T-helper 1 cell (primary cell): Measurements from ENCODE around the gene KNSTRN.

Source experiments
- DNase-seq, 5 donors: peaks; one replicate each; pipeline ENCODE4 v3.0.0-alpha.2; 2012 to 2020

Gene KNSTRN

DNA sequence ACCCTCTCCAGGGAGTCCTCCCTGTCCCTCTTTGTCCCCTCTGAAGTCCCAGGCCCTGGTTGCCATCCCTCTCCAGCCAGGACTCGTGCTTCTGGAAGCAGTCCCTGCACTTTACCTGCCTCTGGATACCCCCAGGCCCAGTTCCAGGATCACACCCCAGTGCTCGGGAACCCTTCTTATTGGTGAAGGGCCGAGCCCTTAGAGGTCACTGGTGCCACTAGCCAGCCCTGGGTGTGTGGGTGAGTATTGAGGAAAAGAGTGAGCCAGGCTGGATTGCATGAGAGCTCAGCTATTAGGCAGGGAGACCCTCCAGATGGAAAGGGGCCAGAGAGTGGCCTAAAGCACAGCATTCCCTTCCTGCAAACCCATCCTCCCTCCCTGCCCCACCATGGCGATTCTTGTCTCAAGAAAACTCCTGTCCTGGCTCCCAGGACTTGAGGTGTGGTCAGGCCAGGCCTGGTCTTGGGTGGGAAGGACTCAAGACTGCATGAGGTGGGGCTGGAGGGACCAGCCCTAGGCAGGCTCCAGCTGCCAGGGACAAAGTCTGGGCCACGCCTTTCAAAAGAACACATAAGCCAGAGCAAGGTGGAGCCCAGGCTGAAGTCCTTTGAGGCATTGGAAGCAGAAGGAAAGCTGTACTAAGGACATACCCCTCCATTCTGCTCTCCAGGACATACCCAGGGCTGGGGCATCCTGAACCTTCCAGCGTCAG lies 36.5 kb upstream of the KNSTRN start:
- DNase-seq: no peak

- no peak for DNase-seq
These were observed 35.7 kb upstream of the KNSTRN start for GRCh38 chr15:40346579-40347558.

DNA sequence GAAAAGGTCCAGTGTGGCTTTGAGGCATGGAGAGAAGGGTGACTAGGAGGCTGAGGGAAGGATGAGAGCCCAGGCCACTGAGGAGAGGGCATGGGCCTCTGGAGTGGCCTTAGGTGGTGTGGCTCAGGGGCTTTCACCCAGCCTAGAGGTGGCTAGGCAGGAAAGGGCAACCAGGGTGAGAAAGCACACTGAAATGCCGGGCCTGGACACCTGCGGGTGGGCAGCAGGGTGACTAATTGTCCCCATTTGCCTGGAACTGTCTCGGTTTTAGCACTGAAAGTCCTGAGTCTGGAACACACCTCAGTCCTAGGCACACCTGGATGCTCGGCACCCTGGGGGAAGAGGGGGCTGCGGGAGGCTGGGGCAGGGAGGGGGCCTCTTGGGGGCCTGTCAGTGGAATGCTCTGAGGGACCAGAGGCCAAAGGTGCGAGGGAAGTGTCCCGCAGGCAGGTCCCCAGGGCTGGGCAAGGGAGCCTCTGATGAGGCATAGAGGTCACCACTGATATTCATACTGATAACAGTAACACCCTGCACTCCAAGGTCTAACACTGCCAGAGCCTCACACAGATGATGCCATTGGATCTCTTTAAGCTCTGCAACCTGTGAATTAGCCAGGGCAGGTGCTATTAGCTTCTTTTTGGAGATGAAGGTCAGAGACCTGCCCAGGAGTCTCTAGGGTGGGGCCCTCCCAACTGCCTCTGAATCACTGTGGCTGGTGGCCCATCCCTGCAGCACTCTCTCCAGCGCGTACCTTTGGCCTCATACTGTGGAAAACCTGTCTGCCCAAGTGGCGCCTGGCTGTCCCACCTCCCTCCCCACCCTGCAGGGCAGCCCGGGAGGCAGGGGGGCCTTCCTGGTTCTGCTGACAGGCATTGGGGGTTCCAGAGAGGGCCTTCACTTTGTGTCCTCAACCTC lies 34.7 kb upstream of the KNSTRN start:
- no peak for DNase-seq

DNA sequence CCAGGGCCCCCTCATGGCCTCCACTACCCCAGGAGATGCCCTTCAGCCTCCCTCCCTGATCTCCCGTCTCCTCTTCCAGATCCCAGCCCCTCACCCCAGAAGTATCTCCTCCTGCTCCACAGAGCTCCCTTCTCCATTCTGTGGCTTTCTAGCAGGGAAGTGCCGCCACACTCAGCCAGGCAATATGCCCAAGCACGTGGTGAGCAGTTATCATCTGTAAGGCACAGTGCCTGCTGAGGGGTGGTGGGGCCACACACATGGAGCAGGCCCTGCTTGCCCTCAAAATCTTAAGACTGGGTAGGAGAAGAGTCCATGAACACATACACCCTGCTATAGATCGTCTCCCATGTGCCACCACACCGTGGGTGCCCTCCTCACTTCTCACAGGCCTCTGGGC lies 34.0 kb upstream of the KNSTRN start:
- no peak for DNase-seq

- DNase-seq: no peak
These were observed 33.4 kb upstream of the KNSTRN start for GRCh38 chr15:40349163-40349562.

GRCh38 chr15:40352281-40352901 lies 30.1 kb upstream of the KNSTRN start:
- DNase-seq: no peak

DNA sequence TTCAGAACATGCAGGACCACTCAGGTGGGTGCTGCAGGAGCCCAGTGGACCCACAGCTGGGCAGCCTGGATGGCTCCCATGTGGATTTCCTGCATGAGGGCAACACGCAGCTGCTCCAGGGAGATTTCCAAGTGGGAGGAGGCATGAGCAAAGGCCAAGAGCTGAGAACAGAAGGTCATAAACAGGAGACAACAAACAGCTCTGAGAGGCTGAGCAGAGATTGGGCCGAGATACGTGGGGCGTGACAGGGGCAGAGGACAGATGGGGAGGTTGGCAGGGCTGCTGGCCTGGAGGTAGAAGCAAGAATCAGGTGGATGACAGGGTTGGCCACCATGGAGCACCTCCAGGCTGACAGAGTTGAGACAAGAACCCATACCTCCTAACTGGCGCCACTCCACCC lies 28.8 kb upstream of the KNSTRN start:
- DNase-seq: no peak

DNA sequence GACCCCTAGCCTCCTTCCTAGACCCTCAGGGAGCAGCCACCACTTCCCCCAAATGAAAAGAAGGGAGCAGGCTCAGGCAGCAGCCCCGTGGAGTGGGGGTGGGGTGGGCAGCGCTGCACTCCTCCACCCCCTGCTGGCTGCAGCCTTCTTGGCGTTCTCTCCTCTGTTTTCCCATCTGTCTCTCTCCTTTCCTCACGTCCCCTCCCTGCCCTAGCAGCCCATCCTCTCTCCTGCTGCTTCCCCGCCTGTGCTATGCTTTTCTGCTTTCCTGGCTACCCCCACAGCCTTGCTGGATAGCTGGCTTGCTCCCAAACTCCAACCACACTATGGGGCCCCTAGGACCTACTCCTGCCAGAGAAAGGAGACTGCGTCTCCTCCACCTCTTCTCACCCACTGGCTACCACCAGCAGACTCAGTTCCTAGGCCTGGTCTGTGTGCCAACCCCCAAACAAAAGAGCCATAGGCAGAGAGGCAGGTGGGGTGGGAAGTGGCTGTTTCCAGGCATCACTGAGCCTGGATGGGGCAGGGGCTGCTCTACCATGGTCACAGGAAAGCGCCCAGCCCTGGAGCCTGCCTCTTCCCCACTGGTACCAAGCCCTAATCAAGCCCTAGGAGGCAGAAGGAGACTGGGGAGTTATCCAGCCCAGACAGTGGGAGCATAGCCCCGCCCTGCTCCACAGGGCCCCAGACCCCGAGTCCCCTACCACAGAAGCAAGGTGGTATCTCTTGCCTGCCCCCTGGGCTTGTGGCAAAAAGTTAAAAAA lies 27.9 kb upstream of the KNSTRN start:
- no peak for DNase-seq

GRCh38 chr15:40355976-40356585 lies 26.4 kb upstream of the KNSTRN start:
- DNase-seq: no peak

DNA sequence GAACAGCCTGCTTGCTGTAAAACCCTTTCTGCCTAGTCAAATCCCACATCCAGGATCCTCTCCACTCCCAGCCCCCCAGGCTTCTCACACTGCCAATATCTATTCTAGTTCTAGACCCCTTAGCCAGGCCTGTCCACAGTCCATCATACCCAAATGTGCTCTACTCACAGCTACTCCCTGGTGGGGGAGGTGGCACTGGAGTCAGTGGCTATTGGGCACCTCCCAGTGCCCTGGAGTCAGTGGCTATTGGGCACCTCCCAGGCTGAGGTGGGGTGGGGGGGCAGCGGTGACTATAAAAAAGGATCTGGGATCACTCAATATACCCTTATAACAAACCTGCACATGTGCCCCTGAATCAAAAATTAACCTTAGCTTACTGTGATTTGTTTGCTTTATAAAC lies 25.3 kb upstream of the KNSTRN start:
- DNase-seq: no peak

- peak; percentile 82 to 92 (median 85) for DNase-seq
These were observed 24.6 kb upstream of the KNSTRN start, which contains the start of gene DISP2 for GRCh38 chr15:40357723-40358470. Gene DISP2 (plus strand): TSS chr15:40358219. CDS start chr15:40358322, 103 bp downstream.

GRCh38 chr15:40358471-40359353 lies 23.8 kb upstream of the KNSTRN start:
- DNase-seq: peak in 1 of 5 donors; percentile 27

DNA sequence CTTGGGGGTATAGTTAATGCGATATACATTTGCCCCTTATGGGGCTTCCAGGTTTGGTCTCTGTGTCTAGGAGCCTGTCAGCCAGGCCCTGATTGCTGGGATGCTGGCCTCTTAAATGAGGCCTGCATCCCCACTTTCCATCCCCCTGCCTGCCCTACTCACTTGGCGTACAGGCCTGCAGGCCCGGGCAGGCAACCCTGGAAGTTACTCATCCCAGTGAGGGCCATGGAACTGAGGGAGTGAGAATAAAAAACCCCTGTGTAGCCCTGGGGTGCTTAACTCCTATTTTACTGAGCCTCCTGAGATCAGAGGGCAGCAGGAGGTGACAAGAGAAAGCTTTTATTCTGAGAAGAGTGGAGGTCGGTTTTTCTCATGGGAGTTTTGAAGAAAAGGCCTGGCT lies 22.5 kb upstream of the KNSTRN start:
- no peak for DNase-seq

- no peak for DNase-seq
These were observed 20.9 kb upstream of the KNSTRN start for GRCh38 chr15:40361640-40362039.

DNA sequence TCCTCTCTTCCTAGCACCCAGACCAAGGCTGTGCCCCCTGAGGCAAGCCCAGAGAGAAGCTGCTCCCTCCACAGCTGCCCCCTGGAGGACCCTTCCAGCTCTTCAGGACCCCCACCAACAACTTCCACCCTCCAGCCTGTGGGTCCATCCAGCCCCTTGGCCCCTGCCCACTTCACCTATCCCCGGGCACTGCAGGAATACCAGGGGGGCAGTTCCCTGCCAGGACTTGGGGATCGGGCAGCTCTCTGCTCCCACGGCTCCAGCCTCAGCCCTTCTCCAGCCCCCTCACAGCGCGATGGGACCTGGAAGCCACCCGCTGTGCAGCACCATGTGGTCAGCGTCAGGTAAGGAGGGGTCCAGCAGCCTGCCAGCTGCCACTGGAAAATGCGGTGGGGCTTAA lies 18.9 kb upstream of the KNSTRN start:
- no peak for DNase-seq

GRCh38 chr15:40364251-40364650 lies 18.3 kb upstream of the KNSTRN start:
- no peak for DNase-seq

DNA sequence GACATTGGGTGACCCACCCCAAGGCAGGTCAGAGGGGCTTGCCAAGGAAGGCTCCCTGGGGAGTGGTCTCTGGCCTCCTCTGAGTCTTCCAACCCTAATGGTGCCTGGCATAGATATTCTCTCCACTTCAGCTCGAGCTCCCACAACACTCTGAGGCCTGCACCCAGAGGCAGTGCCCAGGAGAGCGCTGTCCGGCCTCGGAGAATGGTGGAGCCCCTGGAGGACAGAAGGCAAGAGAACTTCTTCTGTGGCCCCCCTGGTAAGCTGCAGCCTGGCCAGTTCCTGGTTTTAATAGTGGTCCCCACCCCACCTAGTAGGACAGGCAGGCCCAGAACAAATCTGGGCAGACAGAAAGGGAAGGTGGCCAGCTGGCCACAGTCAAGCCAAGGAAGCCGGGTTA lies 17.5 kb upstream of the KNSTRN start:
- DNase-seq: no peak

- DNase-seq: no peak
These were observed 16.7 kb upstream of the KNSTRN start for GRCh38 chr15:40365624-40366456.
